MCF 10A (cell line): ENCODE results near the gene NFKBIL1. TPM values are rescaled to one million over a fixed set of nuclear protein-coding genes. Genes with fewer than 3 reads are reported as not detected.

Source experiments
- BruUV-seq: library from RNA; stranded (reverse); fragments of 400-500 nt; replicated peaks from 2 replicates; lab custom pipeline; 2021; lab: Mats Ljungman, UMichigan
- CTCF ChIA-PET: fragments of 300-600 bp; sonication (Branson Sonifier 250); formaldehyde crosslinking; extraction: SDS; loops from one replicate; lab custom pipeline; 2021; ENCODE audit warnings: antibody characterized with exemption, inconsistent platforms; lab: Yijun Ruan, JAX
- POLR2A ChIA-PET: fragments of 300-600, 350-650 bp; sonication (Branson Sonifier 250); formaldehyde crosslinking; extraction: SDS; loops from one replicate; lab custom pipeline; 2020; ENCODE audit warnings: antibody characterized with exemption, inconsistent platforms; lab: Yijun Ruan, JAX
- DNase-seq: peaks from one replicate; pipeline ENCODE4 v3.0.0-alpha.2; 2018; ENCODE audit not compliant: unreplicated experiment
- H3K27ac Mint-ChIP-seq: one replicate; pipeline ENCODE4 v1.8.0; 2022; ENCODE audit warnings: mild to moderate bottlenecking, low read depth, mixed read lengths; ENCODE audit not compliant: unreplicated experiment
- H3K27me3 Mint-ChIP-seq: one replicate; pipeline ENCODE4 v1.8.0; 2022; ENCODE audit warnings: mixed read lengths; ENCODE audit not compliant: insufficient read depth, unreplicated experiment
- H3K36me3 Mint-ChIP-seq: one replicate; pipeline ENCODE4 v1.8.0; 2022; ENCODE audit warnings: mild to moderate bottlenecking, moderate library complexity, mixed read lengths; ENCODE audit not compliant: insufficient read depth, unreplicated experiment
- H3K4me1 Mint-ChIP-seq: one replicate; pipeline ENCODE4 v1.8.0; 2022; ENCODE audit warnings: mixed read lengths; ENCODE audit not compliant: insufficient read depth, unreplicated experiment
- H3K4me3 Mint-ChIP-seq: one replicate; pipeline ENCODE4 v1.8.0; 2022; ENCODE audit warnings: mild to moderate bottlenecking, moderate library complexity, mixed read lengths; ENCODE audit not compliant: unreplicated experiment
- H3K9me3 Mint-ChIP-seq: one replicate; pipeline ENCODE4 v1.8.0; 2022; ENCODE audit warnings: mixed read lengths; ENCODE audit not compliant: unreplicated experiment
- CTCF ChIP-seq: fragments of 200-600 bp; IDR thresholded peaks from one replicate; pipeline ENCODE4 v1.8.0; 2022; ENCODE audit warnings: antibody characterized with exemption, mild to moderate bottlenecking; ENCODE audit not compliant: unreplicated experiment
- intact Hi-C: fragments of 100-400 bp; cut with micrococcal nuclease; formaldehyde crosslinking; loops from 2 replicates; pipeline ENCODE4 v1.14.1; 2022
- total RNA-seq: library from RNA; stranded (reverse); gene quantifications from 2 replicates; pipeline ENCODE4 v1.2.3, GENCODE V29; 2022

NFKBIL1 gene
- total RNA-seq, 1 experiment from 2014 or later = 30.3 TPM

- H3K27me3 Mint-ChIP-seq = no peaks in the 10 kb centered on the region
- intact Hi-C loops = no loop called here
- CTCF ChIA-PET = interaction anchor here (0.6 to 1.9 kb wide), 7 partner anchors 13 to 296 kb away, joined by 3 to 8 read pairs (median 3); no protein-coding TSS in a partner anchor
- no peak for DNase-seq
- peak overlapping the region; percentile 71 for H3K4me3 Mint-ChIP-seq
- no peaks in the 10 kb centered on the region for H3K9me3 Mint-ChIP-seq
- peaks cover 32% of the 10 kb centered on the region for H3K4me1 Mint-ChIP-seq
- no TSS peak for BruUV-seq
- POLR2A ChIA-PET = interaction anchor here (0.6 to 6.8 kb wide), 6 partner anchors 10 to 138 kb away, joined by 3 to 173 read pairs (median 4); partner anchors contain the start of genes MCCD1 and MICB
- TF ChIP-seq CTCF = no peak
- no peak overlapping the region for H3K27ac Mint-ChIP-seq
- peaks cover 77% of the 10 kb centered on the region for H3K36me3 Mint-ChIP-seq
These were observed 8.5 kb upstream of the NFKBIL1 start for GRCh38 chr6:31538805-31539400.

- ChIA-PET POLR2A (interaction anchor here (0.8 to 6.8 kb wide), 26 partner anchors 9 to 1013 kb away, joined by 3 to 173 read pairs (median 8); partner anchors contain the start of genes BAG6, C6orf47, CLIC1 and CSNK2B), CTCF (interaction anchor here (1.0 to 2.2 kb wide), 4 partner anchors 46 to 58 kb away, joined by 3 to 17 read pairs (median 8); no protein-coding TSS in a partner anchor)
- Mint-ChIP-seq H3K4me1 (peaks cover 34% of the 10 kb centered on the region), H3K27me3 (no peaks in the 10 kb centered on the region), H3K9me3 (no peaks in the 10 kb centered on the region), H3K4me3 (peak overlapping the region; percentile 71), H3K27ac (peak overlapping the region; percentile 96), H3K36me3 (peaks cover 60% of the 10 kb centered on the region)
- intact Hi-C loops = loop anchor here (1.0 to 10.0 kb wide), 3 partner anchors 42 to 234 kb away; partner anchors contain the start of genes MICB and VWA7
- TF ChIP-seq CTCF = no peak
- DNase-seq = no peak
- no TSS peak for BruUV-seq
These were observed 6.8 kb upstream of the NFKBIL1 start for GRCh38 chr6:31540640-31541039.

GRCh38 chr6:31541059-31541657 is 6.2 kb upstream of the NFKBIL1 start:
- peaks cover 33% of the 10 kb centered on the region for H3K4me1 Mint-ChIP-seq
- ChIA-PET POLR2A (interaction anchor here (0.6 to 6.8 kb wide), 39 partner anchors 9 to 1731 kb away, joined by 3 to 173 read pairs (median 5); partner anchors contain the start of genes ABHD16A, BAG6, C6orf47 and CLIC1), CTCF (interaction anchor here (0.6 to 2.2 kb wide), 7 partner anchors 12 to 57 kb away, joined by 3 to 17 read pairs (median 5); no protein-coding TSS in a partner anchor)
- H3K27ac Mint-ChIP-seq = peak overlapping the region; percentile 96
- TF ChIP-seq CTCF = no peak
- H3K9me3 Mint-ChIP-seq = no peaks in the 10 kb centered on the region
- intact Hi-C loops = loop anchor here (1.0 to 10.0 kb wide), 3 partner anchors 43 to 234 kb away; partner anchors contain the start of genes MICB and VWA7
- DNase-seq = peak; percentile 78
- H3K27me3 Mint-ChIP-seq = no peaks in the 10 kb centered on the region
- BruUV-seq = TSS peak; percentile 64
- peak overlapping the region; percentile 71 for H3K4me3 Mint-ChIP-seq
- H3K36me3 Mint-ChIP-seq = peaks cover 55% of the 10 kb centered on the region
